IPS-18c (cell line): ENCODE measurements around the gene UNC119.
A peak's percentile ranks its signal among the peaks of the same experiment; 100 is the strongest.
"Not testable (repeated sequence)": the region's sequence is repeated elsewhere in the genome, so short reads cannot be mapped to it uniquely, and the experiment has no call there.

Source experiments
- H3K4me3 ChIP-seq: 2 replicates; pipeline ENCODE4 v1.7.0; 2013; ENCODE audit warnings: low read depth, mild to moderate bottlenecking, low read length, moderate library complexity; ENCODE audit not compliant: insufficient read depth
- H3K9me3 ChIP-seq: one replicate; pipeline ENCODE4 v1.6.1; 2013; ENCODE audit warnings: mild to moderate bottlenecking, low read length, moderate library complexity; ENCODE audit not compliant: control insufficient read depth, insufficient read depth

UNC119 gene

DNA sequence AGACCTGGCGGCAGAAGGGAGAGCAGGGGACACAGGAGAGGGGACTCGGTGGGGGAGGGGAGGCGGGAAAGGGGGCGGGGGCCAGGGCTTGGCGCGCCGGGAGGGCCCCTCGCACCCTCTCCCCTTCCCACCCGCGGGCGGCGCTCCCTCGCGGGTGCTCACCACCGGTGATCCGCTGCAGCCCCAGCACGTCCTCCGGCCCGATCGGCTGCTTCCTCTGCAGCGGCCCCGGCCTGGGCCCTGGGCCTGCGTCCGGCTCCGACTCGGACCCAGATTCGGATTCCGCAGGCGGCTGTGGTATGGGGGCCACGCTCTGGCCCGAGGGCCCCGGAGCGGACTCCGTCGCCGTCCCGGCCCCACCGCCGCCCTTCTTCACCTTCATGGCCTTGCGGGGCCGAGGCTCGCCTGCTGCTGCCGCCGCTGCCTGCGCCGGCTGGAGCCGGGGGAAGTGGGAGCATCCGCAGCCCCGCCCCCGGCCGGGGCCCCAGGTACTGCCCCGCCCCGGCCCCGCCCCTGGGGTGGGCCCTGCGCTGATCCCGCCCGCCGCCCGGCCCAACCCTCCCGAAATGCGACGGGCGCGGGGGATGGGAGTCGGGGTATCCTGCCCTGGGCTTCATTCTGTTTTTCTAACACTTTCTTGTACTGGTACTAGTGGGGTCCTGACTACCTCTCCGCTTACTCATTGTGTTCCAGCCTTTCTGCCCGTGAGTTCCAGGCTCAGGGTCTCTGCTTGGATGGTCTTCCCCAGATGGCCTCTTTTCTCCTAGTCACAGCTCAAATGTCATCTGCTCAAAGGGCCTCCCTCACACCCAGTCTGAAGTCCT lies at the start of gene UNC119:
Gene UNC119 (minus strand): TSS at position 449 of the 824 bp plus-strand sequence. CDS start 67 bp downstream, at position 382.
- Histone ChIP-seq H3K4me3 (peak within 1 kb of the TSS; percentile 84), H3K9me3 (no peaks in the 10 kb centered on the region)

DNA sequence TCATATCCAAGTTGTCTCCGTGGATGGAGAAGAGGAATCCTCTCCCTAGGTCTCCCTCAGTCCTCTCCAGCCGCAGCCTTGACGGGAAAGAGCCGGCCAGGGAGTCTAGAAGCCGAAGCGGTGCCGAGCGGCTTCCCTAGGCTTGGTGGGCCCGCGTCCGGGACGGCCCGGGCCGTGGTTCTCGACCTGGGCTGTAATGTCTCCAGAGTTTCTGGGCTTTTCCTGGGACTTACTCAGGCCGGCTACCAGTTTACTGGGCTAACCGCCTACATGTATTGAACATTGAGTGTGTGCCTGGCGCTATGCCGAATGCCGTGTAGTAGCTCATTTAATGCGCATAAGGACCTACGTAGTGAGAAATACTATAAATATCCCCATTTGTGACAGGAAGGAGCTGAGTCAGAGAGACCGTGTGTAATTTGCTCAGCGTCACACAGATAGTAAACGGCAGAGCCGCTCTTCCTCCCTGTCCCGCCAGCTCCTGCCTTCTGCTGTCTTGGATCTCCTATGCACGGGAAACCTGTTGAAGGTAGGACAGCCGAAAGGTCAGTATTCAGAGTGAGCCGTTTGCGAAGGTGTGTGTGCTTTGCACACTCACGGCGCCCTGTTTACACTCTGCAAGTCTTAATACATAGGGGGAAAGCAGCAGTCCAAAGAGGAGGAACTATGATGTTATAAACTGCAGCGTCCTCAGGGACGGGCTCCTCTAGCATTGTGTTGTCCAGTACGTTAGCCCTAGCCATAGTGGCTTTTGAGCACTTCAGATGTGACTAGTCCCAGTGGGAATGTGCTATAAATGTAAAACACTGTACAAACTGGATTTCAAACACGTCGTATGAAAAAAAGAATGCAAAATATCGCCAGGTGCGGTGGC lies 47.1 kb upstream of the UNC119 start:
- H3K4me3 ChIP-seq, result peak overlapping the region; percentile 99
- H3K9me3 ChIP-seq, result no peaks in the 10 kb centered on the region

DNA sequence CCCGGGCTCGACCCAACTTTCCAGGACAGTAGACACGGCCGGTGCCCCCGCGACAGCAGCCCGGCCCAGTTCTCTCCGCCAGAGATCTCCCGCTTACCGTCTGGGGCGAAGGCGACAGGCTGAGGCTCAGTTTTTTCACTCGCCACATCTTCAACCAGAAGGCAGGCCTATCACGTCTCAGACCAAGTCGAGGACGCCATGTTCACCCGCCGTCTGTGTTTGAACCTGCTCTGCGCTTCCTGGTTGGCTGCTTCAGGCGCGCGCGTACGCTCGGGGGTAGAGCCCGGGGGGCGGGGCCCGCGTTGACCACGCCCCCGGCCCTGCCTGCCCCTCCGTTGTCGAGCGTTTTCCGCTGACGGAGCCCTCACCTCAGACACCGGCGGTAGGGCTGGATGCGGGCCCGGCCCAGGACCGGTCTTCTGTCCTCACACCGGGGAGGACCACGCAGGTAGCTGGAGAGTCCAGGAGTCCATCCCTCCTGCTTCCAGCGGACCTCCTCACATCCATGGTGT lies 46.4 kb upstream of the UNC119 start, which contains the start of gene SPAG5:
Gene SPAG5 (minus strand): TSS at position 227 of the 512 bp plus-strand sequence. CDS start 79 bp downstream, at position 148.
- H3K4me3 ChIP-seq, result peak within 1 kb of the TSS; percentile 99
- no peaks in the 10 kb centered on the region for H3K9me3 ChIP-seq

DNA sequence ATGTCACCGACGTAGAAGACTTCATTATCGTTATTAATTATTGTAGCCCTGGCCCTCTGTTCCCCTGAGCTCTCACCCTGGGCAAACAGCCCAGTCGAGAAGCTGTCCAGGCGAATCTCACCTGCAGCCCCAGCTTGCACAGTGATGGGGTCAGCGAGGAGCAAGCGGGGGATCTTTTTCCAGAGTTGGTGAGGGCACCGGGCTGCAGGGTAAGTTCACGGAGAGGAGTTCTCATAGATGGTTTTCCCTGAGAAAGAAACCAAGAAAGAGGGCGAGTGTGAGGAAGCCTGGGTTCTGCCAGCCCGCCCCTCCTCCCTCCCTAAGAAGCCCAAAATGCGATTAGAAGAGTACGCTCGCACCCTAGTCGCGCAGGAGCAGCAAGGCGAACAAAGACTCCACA lies 46.0 kb upstream of the UNC119 start:
- H3K4me3 ChIP-seq, result peak overlapping the region; percentile 99
- H3K9me3 ChIP-seq, result no peaks in the 10 kb centered on the region

DNA sequence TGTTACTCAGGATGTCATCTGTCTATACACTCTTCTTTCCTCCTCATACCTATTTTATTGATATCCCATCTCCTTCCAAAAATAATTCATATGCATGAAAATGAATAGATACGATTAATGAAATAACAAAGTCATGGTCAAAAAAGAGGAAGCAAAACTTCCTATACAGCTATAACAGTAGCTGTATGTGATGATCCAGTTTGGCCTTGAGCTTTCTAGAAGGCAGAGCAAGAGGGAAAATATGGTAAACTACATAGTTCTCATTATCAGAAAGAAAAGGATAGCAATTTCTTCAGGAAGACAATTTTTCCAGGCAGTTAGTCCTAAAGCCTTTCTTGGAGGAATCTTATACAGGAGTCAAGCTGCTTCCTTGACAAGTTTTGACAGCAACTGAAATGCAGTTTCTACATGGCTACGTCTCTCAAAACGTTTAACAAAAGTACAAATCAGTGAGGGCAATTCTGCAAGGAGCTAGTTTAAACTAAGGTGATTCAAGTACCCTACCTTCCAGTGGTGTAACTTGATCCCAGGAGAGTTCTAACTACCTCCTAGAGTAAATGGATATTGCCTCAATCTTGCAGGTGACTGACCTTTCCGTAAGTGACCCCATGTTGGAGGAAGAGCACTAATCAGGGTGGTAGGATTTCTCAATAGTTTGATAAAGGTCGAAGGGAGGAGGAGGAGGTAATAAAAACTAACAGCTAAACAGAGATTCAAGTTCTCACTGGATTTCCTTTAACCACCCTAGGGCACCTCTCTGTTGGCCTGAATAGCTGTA lies 45.4 kb upstream of the UNC119 start:
- Histone ChIP-seq H3K9me3 (no peaks in the 10 kb centered on the region), H3K4me3 (peak overlapping the region; percentile 99)

DNA sequence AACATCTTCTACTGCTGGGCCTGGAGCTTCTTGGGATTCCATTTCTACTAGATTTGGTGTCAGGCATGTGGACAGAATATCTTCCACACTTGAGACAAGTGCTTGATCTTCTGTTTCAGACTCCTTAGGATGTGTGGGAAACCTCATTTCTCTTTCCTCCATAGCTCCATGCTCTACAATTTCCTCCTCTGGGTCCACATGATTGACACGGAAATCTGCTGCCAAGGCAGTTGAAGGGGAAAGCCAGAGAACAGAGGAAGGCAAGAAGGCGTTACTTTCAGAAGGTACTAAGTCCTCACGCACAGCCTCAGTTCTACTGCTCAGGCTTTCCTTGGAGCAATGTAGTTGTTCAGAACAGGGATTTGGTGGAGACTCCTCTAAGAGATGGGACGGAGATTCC lies 39.8 kb upstream of the UNC119 start:
- Histone ChIP-seq H3K4me3 (no peak overlapping the region), H3K9me3 (no peaks in the 10 kb centered on the region)

DNA sequence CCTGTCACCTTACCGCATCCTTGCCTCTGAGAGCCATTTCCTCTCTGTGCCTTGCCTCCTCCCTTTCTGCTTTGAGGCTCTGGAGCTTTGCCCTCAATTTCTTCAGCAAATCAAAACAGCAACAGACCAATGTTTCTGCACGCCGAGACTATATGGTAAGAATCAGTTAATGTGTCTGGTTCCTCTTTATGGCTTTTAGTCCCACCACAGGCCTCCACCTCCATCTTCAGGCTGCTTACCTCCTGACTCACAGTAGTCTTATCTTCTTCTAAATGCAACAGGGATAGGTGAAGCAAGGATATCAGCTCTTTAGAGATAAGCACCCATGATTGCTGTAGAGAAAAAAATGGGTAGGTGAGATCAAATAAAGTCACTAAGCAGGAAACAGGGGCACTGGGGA lies 33.4 kb upstream of the UNC119 start:
- no peaks in the 10 kb centered on the region for H3K9me3 ChIP-seq
- no peak overlapping the region for H3K4me3 ChIP-seq

DNA sequence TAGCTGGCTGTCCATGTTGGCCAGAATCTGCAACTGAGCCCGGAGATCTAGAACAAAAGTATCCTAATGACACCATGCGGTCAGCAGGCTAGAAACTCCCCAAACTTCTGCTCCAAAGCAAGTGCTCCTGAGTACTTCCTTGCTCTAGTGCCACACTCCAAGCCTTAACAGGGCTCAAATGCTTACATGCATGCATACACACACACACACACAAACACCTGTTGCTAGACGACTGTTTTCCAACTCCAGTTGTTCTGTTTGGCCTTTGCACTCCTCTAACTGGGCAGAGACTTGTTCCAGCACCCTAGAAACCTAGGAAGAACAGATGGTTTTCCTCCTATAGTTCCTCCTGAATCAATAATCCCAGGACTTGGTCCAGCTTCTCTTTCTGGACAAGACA lies 32.0 kb upstream of the UNC119 start:
- H3K4me3 ChIP-seq, result no peak overlapping the region
- no peaks in the 10 kb centered on the region for H3K9me3 ChIP-seq

DNA sequence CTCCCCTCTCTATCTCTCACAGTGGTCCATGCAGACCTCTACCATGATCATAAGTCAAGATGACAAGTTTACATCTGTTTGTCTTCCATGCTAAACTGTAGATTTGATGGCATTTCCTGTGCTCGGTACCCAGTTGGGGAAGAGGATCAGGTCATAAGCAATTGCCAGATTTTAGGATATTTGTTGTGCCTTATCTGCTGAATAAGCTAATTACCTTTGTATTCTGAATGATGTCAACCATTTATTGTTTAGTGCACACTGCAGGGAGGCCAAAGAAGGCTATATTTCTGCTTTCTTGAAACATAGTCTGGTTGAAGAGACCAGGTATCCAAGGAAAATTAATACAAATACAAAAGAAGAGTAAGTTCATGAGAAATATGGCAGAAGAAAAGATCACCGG lies 30.1 kb upstream of the UNC119 start:
- no peak overlapping the region for H3K4me3 ChIP-seq
- H3K9me3 ChIP-seq, result no peaks in the 10 kb centered on the region

DNA sequence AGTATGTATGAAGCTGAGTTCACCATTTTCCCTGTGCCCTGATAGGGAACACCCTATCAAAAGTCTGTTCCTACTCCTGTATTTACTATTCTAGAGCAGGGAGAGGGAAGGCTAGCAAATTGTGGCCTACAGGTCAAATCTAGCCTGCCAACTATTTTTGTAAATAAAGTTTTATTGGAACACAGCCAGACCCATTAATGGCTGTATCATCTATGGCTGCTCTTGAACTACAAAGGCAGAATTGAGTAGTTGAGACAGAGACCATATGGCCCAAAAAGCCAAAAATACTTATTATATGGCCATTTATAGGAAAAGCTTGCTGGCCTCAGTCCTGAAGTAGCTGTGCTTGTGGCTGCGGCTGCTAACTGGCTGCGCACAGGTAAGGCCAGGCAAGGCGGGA lies 28.5 kb upstream of the UNC119 start:
- Histone ChIP-seq H3K4me3 (no peak overlapping the region), H3K9me3 (no peaks in the 10 kb centered on the region)

DNA sequence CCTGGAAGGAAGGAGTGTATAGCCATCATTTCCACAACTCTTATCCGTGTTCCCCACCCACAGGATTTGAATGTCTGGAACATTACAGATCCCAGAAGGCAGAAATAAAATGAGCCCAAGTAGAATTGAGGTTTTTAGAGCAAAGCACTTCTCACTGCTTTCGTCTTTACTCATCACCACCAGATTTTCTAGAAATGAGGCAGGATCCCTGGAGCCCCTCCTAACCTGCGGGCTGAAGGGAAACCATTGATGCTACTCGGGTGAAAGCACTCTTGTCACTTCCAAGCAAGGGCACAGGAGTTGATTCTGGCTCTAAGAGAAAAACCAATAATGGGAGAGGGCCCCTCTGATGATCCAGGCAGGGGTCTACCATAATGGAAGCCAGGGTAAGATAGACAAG lies 27.1 kb upstream of the UNC119 start:
- Histone ChIP-seq H3K9me3 (no peaks in the 10 kb centered on the region), H3K4me3 (no peak overlapping the region)

DNA sequence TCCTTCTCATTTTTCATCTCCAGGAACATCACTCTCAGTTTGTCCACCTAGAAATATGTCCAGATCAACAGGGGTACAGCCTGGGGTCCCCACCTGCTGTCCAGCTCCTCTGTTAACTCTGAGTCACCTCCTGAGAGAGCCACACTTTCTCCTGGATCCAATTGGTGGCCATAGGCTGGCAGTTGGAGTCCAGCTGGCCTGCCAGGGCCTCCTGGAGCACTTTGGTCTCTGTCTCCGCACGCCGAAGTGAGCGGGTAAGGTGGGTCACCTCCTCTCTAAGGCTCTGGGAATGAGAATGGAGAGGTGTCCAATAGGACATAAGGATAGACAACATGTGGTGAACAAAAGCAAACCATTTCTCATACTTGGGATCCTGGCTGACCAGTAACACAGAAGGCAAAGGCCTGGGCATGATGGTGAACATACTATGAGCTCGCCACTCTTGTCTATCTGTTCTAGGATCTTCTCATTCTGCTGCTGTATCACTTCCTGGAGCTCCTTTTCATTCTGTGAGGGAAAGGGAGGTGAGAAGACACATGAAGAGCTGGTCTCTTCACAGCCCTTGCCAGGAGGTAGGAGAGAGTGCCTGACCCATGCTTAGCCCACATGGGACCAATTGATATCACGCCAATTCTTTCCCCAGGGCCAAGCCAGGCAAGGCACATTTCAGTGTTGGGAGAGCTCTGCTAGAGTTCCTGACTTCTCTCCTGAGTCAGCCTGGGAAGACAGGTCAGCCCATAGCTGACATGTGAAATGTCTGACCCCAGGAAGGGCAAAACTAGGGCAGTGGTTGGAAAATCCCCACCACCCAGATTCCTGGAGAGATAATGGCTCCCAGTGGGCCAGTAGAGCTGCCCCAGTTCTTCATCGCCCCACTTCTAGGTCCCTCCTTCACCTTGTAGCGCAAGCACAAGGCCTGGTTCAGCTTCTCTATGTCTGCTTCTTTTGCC lies 26.1 kb upstream of the UNC119 start:
- no peak overlapping the region for H3K4me3 ChIP-seq
- H3K9me3 ChIP-seq, result no peaks in the 10 kb centered on the region

DNA sequence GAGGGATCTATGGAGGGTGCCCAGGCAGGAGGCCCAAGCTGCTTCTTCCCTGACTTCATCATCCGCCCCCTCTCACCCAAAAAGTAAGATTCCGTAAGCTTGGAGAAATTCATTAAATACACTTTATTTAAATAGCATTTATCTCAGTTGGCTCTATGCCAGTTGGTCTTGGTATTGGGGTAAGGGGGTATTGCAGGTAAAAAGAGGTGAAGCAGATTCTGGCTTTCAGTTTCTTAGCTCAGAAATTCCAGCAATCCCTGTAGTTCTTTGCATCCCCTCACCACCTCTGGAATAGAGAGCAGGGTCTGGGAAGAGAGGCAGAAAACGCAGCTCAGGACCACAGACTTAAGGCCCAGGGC lies 25.0 kb upstream of the UNC119 start:
- Histone ChIP-seq H3K9me3 (no peaks in the 10 kb centered on the region), H3K4me3 (no peak overlapping the region)

DNA sequence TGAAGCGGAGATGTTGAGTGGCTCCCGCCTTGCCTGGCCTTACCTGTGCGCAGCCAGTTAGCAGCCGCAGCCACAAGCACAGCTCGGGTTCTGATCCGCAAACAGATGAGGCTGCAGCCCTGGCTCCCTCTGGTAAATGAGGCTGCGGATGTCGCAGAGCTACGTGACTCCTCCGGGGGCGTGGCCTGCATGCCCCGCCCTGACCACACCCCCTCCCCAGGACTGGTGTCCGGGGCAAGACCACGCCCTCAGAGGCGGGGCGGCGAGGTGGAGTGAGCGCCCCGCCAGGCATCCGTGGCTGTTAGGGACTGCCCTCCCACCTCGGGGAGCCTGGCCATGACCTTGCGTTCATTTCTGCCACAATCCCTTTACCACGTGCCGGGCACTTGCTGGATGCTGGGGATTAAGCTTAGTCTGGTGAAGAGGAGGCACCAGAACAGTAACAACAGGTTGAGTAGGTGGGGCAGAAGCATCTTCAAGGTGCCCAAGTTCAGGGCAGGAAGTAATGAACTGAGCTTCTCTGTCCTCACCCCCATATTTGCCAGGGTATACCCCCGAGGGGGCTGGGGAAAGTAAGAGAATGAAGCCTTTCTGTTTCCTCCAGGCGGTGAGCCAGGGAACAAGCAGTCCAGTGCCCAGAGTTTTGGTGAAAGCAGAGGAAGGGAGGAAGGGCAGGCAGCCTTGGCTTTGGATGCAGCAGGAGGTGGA lies 24.5 kb upstream of the UNC119 start, which contains the start of gene ALDOC:
Gene ALDOC (minus strand): TSS at position 138 of the 708 bp plus-strand sequence. CDS start 1,363 bp downstream, outside the sequence.
- peak within 1 kb of the TSS; percentile 44; the same call in 1 of the 2 replicates for H3K4me3 ChIP-seq

DNA sequence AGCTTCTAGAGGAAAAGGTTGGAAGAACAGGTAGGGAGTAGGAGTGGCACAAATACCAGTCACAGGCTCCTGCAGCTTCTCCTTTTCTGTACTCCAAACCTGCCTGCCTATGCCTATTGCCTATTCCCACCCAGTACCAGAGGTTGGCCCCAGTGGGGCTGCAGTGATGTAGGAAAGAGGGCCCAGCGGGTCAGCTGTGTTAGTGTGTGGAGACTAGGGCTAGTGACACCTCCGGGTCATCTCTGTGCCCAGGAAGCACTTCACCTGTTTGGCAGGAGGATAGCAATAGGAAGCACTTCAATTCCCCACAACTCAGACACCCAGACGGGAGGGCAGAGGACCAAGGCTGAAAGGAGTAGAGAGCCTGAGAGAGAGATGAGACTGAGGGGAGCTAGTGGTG lies 23.6 kb upstream of the UNC119 start:
- not testable (repeated sequence) for H3K9me3 ChIP-seq, H3K4me3 ChIP-seq

More for the DNA sequence above, 24.5 kb upstream of the UNC119 start, which contains the start of gene ALDOC:
- H3K9me3 ChIP-seq, result no peaks in the 10 kb centered on the region
